ENCODE measurements around the gene ETS1. TPM values are rescaled to one million over a fixed set of nuclear protein-coding genes. Genes with fewer than 3 reads are reported as not detected.

ETS1 gene
- total and polyA plus RNA-seq, 5 donors from 2014 or later = 489 to 1,033 (median 577) TPM

- Mint-ChIP-seq H3K4me1 (peaks cover 48 to 99% (median 84%) of the 10 kb centered on the region in 4 donors), H3K9me3 (no peaks in the 10 kb centered on the region), H3K36me3 (peaks cover 95% of the 10 kb centered on the region), H3K27me3 (no peaks in the 10 kb centered on the region), H3K27ac (peak overlapping the region; percentile 95 to 99 (median 98)), H3K4me3 (peak overlapping the region; percentile 76 to 88 (median 83))
- peak overlapping the region; percentile 81 for H3K4me3 ChIP-seq (ENCODE audit: low read depth, low read length)
- H3K36me3 ChIP-seq (ENCODE audit: control insufficient read depth, insufficient read depth, low read length) = peaks cover 88% of the 10 kb centered on the region
- H3K27me3 ChIP-seq (ENCODE audit: control insufficient read depth, insufficient read depth, low read length) = no peaks in the 10 kb centered on the region
- peaks cover 100% of the 10 kb centered on the region for H3K4me1 ChIP-seq (ENCODE audit: control insufficient read depth, insufficient read depth, low read length, poor library complexity, severe bottlenecking)
- H3K27ac ChIP-seq (ENCODE audit: insufficient read depth, low read length, poor library complexity, severe bottlenecking) = peak overlapping the region; percentile 97
- no peaks in the 10 kb centered on the region for H3K9me3 ChIP-seq (ENCODE audit: control insufficient read depth in 2 of 2, low read length in 2 of 2)
- DNase-seq = peak in 2 of 3 donors; percentile 72 to 89
- ATAC-seq (ENCODE audit: low read depth in 2 of 2) = peak; percentile 58 to 64
Measured at GRCh38 chr11:128471138-128471661, 116.2 kb downstream of the ETS1 start.

- Histone ChIP-seq H3K9me3 (ENCODE audit: control insufficient read depth in 2 of 2, low read length in 2 of 2) (no peaks in the 10 kb centered on the region), H3K27me3 (ENCODE audit: control insufficient read depth, insufficient read depth, low read length) (no peaks in the 10 kb centered on the region), H3K36me3 (ENCODE audit: control insufficient read depth, insufficient read depth, low read length) (peaks cover 91% of the 10 kb centered on the region), H3K27ac (ENCODE audit: insufficient read depth, low read length, poor library complexity, severe bottlenecking) (peak overlapping the region; percentile 97), H3K4me3 (ENCODE audit: low read depth, low read length) (peak overlapping the region; percentile 81), H3K4me1 (ENCODE audit: control insufficient read depth, insufficient read depth, low read length, poor library complexity, severe bottlenecking) (peaks cover 100% of the 10 kb centered on the region)
- peaks cover 3% of the 10 kb centered on the region for H3K27me3 Mint-ChIP-seq
- peaks cover 53 to 99% (median 84%) of the 10 kb centered on the region in 4 donors for H3K4me1 Mint-ChIP-seq
- peak overlapping the region; percentile 95 to 99 (median 98) for H3K27ac Mint-ChIP-seq
- H3K4me3 Mint-ChIP-seq = peak overlapping the region; percentile 81 to 93 (median 84)
- peaks cover 97% of the 10 kb centered on the region for H3K36me3 Mint-ChIP-seq
- ATAC-seq (ENCODE audit: low read depth in 2 of 2) (no peak), DNase-seq (peak; percentile 62 to 78 (median 65))
- no peaks in the 10 kb centered on the region for H3K9me3 Mint-ChIP-seq
Measured at GRCh38 chr11:128470081-128470480, 117.3 kb downstream of the ETS1 start.

GRCh38 chr11:128469220-128469619 is 118.1 kb downstream of the ETS1 start:
- H3K27ac Mint-ChIP-seq = peak overlapping the region; percentile 95 to 99 (median 98)
- peaks cover 100% of the 10 kb centered on the region for H3K4me1 ChIP-seq (ENCODE audit: control insufficient read depth, insufficient read depth, low read length, poor library complexity, severe bottlenecking)
- H3K27me3 Mint-ChIP-seq = peaks cover 7% of the 10 kb centered on the region
- DNase-seq = peak in 1 of 3 donors; percentile 66
- H3K9me3 Mint-ChIP-seq = no peaks in the 10 kb centered on the region
- no peaks in the 10 kb centered on the region for H3K9me3 ChIP-seq (ENCODE audit: control insufficient read depth in 2 of 2, low read length in 2 of 2)
- H3K36me3 Mint-ChIP-seq = peaks cover 97% of the 10 kb centered on the region
- H3K27ac ChIP-seq (ENCODE audit: insufficient read depth, low read length, poor library complexity, severe bottlenecking) = peak overlapping the region; percentile 97
- peaks cover 92% of the 10 kb centered on the region for H3K36me3 ChIP-seq (ENCODE audit: control insufficient read depth, insufficient read depth, low read length)
- H3K4me3 Mint-ChIP-seq = peak overlapping the region; percentile 81 to 93 (median 84)
- peaks cover 53 to 99% (median 85%) of the 10 kb centered on the region in 4 donors for H3K4me1 Mint-ChIP-seq
- H3K27me3 ChIP-seq (ENCODE audit: control insufficient read depth, insufficient read depth, low read length) = no peaks in the 10 kb centered on the region
- ATAC-seq (ENCODE audit: low read depth in 2 of 2) = no peak
- H3K4me3 ChIP-seq (ENCODE audit: low read depth, low read length) = peak overlapping the region; percentile 81

GRCh38 chr11:128468111-128468510 is 119.2 kb downstream of the ETS1 start:
- Mint-ChIP-seq H3K27me3 (peaks cover 7% of the 10 kb centered on the region), H3K36me3 (peaks cover 96% of the 10 kb centered on the region), H3K27ac (peak overlapping the region; percentile 95 to 99 (median 98)), H3K4me3 (peak overlapping the region; percentile 81 to 93 (median 84)), H3K9me3 (no peaks in the 10 kb centered on the region), H3K4me1 (peaks cover 56 to 99% (median 86%) of the 10 kb centered on the region in 4 donors)
- DNase-seq (no peak), ATAC-seq (ENCODE audit: low read depth in 2 of 2) (no peak)
- Histone ChIP-seq H3K4me3 (ENCODE audit: low read depth, low read length) (peak overlapping the region; percentile 81), H3K9me3 (ENCODE audit: control insufficient read depth in 2 of 2, low read length in 2 of 2) (no peaks in the 10 kb centered on the region), H3K36me3 (ENCODE audit: control insufficient read depth, insufficient read depth, low read length) (peaks cover 92% of the 10 kb centered on the region), H3K27ac (ENCODE audit: insufficient read depth, low read length, poor library complexity, severe bottlenecking) (peak overlapping the region; percentile 97), H3K27me3 (ENCODE audit: control insufficient read depth, insufficient read depth, low read length) (no peaks in the 10 kb centered on the region), H3K4me1 (ENCODE audit: control insufficient read depth, insufficient read depth, low read length, poor library complexity, severe bottlenecking) (peaks cover 100% of the 10 kb centered on the region)

GRCh38 chr11:128467610-128468041 is 119.7 kb downstream of the ETS1 start:
- peak overlapping the region; percentile 81 for H3K4me3 ChIP-seq (ENCODE audit: low read depth, low read length)
- H3K36me3 ChIP-seq (ENCODE audit: control insufficient read depth, insufficient read depth, low read length) = peaks cover 92% of the 10 kb centered on the region
- ATAC-seq (ENCODE audit: low read depth in 2 of 2) (no peak), DNase-seq (peak in 1 of 3 donors; percentile 55)
- peaks cover 100% of the 10 kb centered on the region for H3K4me1 ChIP-seq (ENCODE audit: control insufficient read depth, insufficient read depth, low read length, poor library complexity, severe bottlenecking)
- Mint-ChIP-seq H3K4me1 (peaks cover 56 to 99% (median 86%) of the 10 kb centered on the region in 4 donors), H3K27me3 (peaks cover 7% of the 10 kb centered on the region), H3K27ac (peak overlapping the region; percentile 95 to 99 (median 98)), H3K9me3 (no peaks in the 10 kb centered on the region), H3K36me3 (peaks cover 96% of the 10 kb centered on the region), H3K4me3 (peak overlapping the region; percentile 81 to 93 (median 84))
- H3K9me3 ChIP-seq (ENCODE audit: control insufficient read depth in 2 of 2, low read length in 2 of 2) = no peaks in the 10 kb centered on the region
- peak overlapping the region; percentile 97 for H3K27ac ChIP-seq (ENCODE audit: insufficient read depth, low read length, poor library complexity, severe bottlenecking)
- no peaks in the 10 kb centered on the region for H3K27me3 ChIP-seq (ENCODE audit: control insufficient read depth, insufficient read depth, low read length)

- Histone ChIP-seq H3K36me3 (ENCODE audit: control insufficient read depth, insufficient read depth, low read length) (peaks cover 92% of the 10 kb centered on the region), H3K27ac (ENCODE audit: insufficient read depth, low read length, poor library complexity, severe bottlenecking) (peak overlapping the region; percentile 97), H3K4me3 (ENCODE audit: low read depth, low read length) (peak overlapping the region; percentile 81), H3K27me3 (ENCODE audit: control insufficient read depth, insufficient read depth, low read length) (no peaks in the 10 kb centered on the region), H3K4me1 (ENCODE audit: control insufficient read depth, insufficient read depth, low read length, poor library complexity, severe bottlenecking) (peaks cover 100% of the 10 kb centered on the region), H3K9me3 (ENCODE audit: control insufficient read depth in 2 of 2, low read length in 2 of 2) (no peaks in the 10 kb centered on the region)
- Mint-ChIP-seq H3K9me3 (no peaks in the 10 kb centered on the region), H3K4me1 (peaks cover 56 to 99% (median 86%) of the 10 kb centered on the region in 4 donors), H3K27me3 (peaks cover 7% of the 10 kb centered on the region), H3K36me3 (peaks cover 96% of the 10 kb centered on the region), H3K4me3 (peak overlapping the region; percentile 81 to 93 (median 84)), H3K27ac (peak overlapping the region; percentile 95 to 99 (median 98))
- ATAC-seq (ENCODE audit: low read depth in 2 of 2) = no peak
- no peak for DNase-seq
Measured at GRCh38 chr11:128467041-128467440, 120.3 kb downstream of the ETS1 start.

GRCh38 chr11:128465946-128466705 is 121.2 kb downstream of the ETS1 start:
- peak overlapping the region; percentile 97 for H3K27ac ChIP-seq (ENCODE audit: insufficient read depth, low read length, poor library complexity, severe bottlenecking)
- peaks cover 94% of the 10 kb centered on the region for H3K4me1 ChIP-seq (ENCODE audit: control insufficient read depth, insufficient read depth, low read length, poor library complexity, severe bottlenecking)
- no peak for DNase-seq
- peaks cover 96% of the 10 kb centered on the region for H3K36me3 Mint-ChIP-seq
- peaks cover 7% of the 10 kb centered on the region for H3K27me3 Mint-ChIP-seq
- no peak for ATAC-seq (ENCODE audit: low read depth in 2 of 2)
- peaks cover 93% of the 10 kb centered on the region for H3K36me3 ChIP-seq (ENCODE audit: control insufficient read depth, insufficient read depth, low read length)
- H3K27me3 ChIP-seq (ENCODE audit: control insufficient read depth, insufficient read depth, low read length) = no peaks in the 10 kb centered on the region
- no peaks in the 10 kb centered on the region for H3K9me3 Mint-ChIP-seq
- peak overlapping the region; percentile 81 for H3K4me3 ChIP-seq (ENCODE audit: low read depth, low read length)
- H3K4me1 Mint-ChIP-seq = peaks cover 46 to 99% (median 84%) of the 10 kb centered on the region in 4 donors
- H3K4me3 Mint-ChIP-seq = peak overlapping the region; percentile 81 to 93 (median 84)
- no peaks in the 10 kb centered on the region for H3K9me3 ChIP-seq (ENCODE audit: control insufficient read depth in 2 of 2, low read length in 2 of 2)
- peak overlapping the region; percentile 95 to 99 (median 98) for H3K27ac Mint-ChIP-seq

All from CD4-positive, CD25-positive, alpha-beta regulatory T cell (primary cell).